GF-D8 (cell line): ENCODE measurements around the gene KPRP.

Source experiments
- DNase-seq: peaks from one replicate; lab custom pipeline; 2025; lab: John Stamatoyannopoulos, UW

KPRP gene

DNA sequence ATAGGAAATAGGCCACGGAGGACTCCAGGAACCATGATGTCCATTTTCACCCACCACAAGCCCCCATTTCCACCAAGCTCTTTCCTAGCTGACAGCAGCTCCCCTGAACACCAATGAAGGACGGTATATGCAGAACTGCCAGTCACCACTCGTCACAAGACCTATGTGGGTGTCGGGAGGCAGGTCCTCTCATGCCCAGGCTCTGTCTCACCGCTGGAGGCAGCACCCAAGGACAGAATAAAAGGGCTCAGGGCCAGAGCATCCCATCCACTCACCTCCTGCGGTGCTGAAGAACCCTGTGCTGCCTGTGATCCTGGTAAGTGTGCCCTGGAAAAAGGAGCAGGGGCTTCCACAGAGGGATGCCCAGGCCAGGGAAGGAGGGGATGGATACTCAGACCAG lies 17.1 kb downstream of the KPRP start, which contains the start of gene LCE1F:
Gene LCE1F, plus strand, starts transcription at position 266 of the 400 bp plus-strand sequence. CDS start 1,232 bp downstream, outside the sequence.
- no peak for DNase-seq

DNA sequence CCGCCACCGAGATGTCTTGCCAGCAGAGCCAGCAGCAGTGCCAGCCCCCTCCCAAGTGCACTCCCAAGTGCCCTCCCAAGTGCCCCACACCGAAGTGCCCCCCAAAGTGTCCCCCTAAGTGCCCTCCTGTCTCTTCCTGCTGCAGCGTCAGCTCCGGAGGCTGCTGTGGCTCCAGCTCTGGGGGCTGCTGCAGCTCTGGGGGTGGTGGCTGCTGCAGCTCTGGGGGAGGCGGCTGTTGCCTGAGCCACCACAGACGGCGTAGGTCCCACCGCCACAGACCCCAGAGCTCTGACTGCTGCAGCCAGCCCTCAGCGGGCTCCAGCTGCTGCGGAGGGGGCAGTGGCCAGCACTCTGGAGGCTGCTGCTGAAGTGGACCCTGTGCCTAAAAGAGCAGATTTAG lies 18.5 kb downstream of the KPRP start:
- DNase-seq = no peak

DNA sequence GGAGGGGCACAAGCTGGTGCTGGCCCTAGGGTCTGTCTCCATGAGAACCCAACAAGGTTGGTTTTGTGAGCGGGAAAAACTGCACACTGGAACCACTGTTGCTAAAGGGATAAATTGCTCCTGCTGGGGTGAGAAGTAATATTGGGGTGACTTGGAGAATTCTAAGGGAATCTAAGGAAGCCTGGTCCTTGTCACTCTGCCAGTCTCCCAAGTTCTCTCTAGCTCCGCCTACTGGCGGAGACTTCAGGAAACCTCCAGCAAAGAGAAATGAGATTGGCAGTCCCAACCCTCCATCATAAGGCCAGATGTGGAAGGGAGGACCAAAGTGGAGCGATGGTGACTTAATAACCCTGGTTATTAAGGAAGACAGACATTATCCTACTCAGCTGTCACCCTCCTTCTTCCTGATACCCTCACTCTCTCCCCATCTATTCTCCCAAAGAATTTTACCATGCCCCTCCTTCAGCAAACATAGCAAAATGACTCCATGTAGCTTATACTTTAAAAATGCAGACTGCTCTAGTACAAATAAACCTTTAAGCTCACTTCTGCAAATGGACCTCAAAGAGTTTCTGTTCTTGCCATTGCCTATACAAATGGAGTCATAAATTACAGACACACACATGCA lies 19.8 kb downstream of the KPRP start:
- DNase-seq = no peak

DNA sequence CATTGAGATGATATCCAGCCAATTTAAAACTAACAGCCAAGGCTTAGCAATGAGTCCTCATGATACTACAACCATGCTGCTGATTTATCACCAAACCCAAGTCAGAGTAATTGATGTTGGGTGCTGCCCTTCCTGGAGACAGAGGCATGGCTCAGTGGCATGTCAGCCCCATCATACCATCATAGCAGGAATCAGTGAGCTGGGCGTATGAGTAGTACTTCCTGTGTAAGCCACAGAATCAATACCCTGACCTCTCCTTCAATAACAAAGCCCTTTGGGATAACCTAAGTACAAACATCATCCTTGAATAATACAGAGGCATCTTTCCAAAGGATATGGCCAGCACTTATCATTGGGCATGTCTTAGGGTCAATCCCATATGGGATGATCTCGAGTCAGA lies 25.3 kb downstream of the KPRP start:
- DNase-seq = no peak

- no peak for DNase-seq
Measured at GRCh38 chr1:152786077-152786476, 28.3 kb downstream of the KPRP start, which contains the start of gene LCE1E. TSS of gene LCE1E (plus strand) at chr1:152786257. CDS start at chr1:152787300, 1,043 bp downstream.

- DNase-seq = no peak
Measured at GRCh38 chr1:152795686-152796085, 37.9 kb downstream of the KPRP start.

- no peak for DNase-seq
Measured at GRCh38 chr1:152796421-152796820, 38.6 kb downstream of the KPRP start, which contains the start of gene LCE1D. TSS of gene LCE1D (plus strand) at chr1:152796721. CDS start at chr1:152797795, 1,074 bp downstream.

DNA sequence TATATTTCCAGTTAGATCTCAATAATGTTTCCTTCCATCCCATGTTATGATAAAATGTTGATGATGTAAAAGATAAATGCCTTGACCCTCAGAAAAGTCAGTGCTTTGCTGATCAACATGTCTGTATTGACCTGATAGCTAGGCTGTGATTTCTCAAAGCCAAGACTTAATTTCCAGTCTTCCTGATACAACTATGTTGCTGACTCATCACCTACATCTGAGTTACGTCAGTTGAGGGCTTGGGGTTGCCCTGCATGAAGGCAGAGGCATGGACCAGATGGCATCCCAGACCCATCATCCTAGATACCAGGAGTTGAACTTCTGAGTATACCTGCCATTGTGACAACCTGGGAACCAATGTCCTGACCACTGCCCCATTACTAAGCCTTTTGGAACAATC lies 43.5 kb downstream of the KPRP start:
- DNase-seq = no peak

DNA sequence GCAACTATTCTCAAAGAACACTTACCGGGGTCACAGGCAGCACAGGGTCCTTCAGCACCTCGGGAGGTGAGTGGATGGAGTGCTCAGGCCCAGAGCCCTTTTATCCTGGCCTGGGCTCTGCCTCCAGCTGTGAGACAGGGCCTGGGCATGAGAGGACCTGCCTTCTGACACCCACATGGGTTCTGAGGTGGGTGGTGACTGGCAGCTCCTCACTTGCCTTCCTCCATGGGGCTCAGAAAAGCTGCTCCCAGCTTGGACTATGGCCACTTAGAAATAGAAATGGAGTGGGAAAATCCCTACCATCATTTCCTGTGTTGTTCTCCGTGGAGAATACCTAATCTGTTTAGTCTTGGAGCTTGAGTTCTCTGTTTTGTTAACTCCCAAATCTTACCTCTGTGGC lies 48.8 kb downstream of the KPRP start, which contains the start of gene LCE1C:
Gene LCE1C, minus strand, starts transcription at position 76 of the 400 bp plus-strand sequence. CDS start 1,173 bp downstream, outside the sequence.
- DNase-seq = no peak

GRCh38 chr1:152811050-152811449 lies 53.2 kb downstream of the KPRP start:
- DNase-seq = no peak
